Esophagus muscularis mucosa (tissue), 4 donors: Measurements from ENCODE around the gene UBE2QL1. TPM values are rescaled to one million over a fixed set of nuclear protein-coding genes. Genes with fewer than 3 reads are reported as not detected.
A peak's percentile ranks its signal among the peaks of the same experiment; 100 is the strongest.

Experiments used
- DNase-seq: peaks from one replicate; pipeline ENCODE4 v3.0.0-alpha.2; 2017; ENCODE audit errors: extremely low spot score
- H3K27ac ChIP-seq, 4 donors: fragments of 200-600 bp; sonication (generic); replicated peaks in 1 of 4; 1 replicate in 3 of 4; 2 replicates in 1 of 4; pipeline ENCODE4 v1.5.1; 2016 to 2019; ENCODE audit warnings: mild to moderate bottlenecking in 1 of 4
- H3K27me3 ChIP-seq, 4 donors: fragments of 200-600 bp; sonication (generic); one replicate each; pipeline versions ENCODE4 v1.5.1 to v1.6.0; 2016 to 2019
- H3K36me3 ChIP-seq, 4 donors: fragments of 200-600 bp; sonication (generic); one replicate each; pipeline ENCODE4 v1.5.1; 2016 to 2019
- H3K4me1 ChIP-seq, 4 donors: fragments of 200-600 bp; sonication (generic); one replicate each; pipeline ENCODE4 v1.5.1; 2016 to 2019
- H3K4me3 ChIP-seq, 4 donors: fragments of 200-600 bp; sonication (generic); 1 replicate in 2 of 4; 2 replicates in 2 of 4; pipeline ENCODE4 v1.5.1; 2016 to 2019; ENCODE audit warnings: mild to moderate bottlenecking in 4 of 4, moderate library complexity in 1 of 4
- H3K9me3 ChIP-seq, 4 donors: fragments of 200-600 bp; sonication (generic); 1 replicate in 3 of 4; 2 replicates in 1 of 4; pipeline ENCODE4 v1.5.1; 2016 to 2019
- CTCF ChIP-seq, 3 experiments: fragments of 200-600 bp in 2 of 3; fragments of 450-650 bp in 1 of 3; sonication (generic) in 2 of 3; IDR thresholded peaks; one replicate each; pipeline ENCODE4 v1.5.1; 2017 to 2019; ENCODE audit warnings: antibody characterized with exemption in 3 of 3, mild to moderate bottlenecking in 2 of 3, moderate library complexity in 1 of 3
- EP300 ChIP-seq: sonication (generic); formaldehyde crosslinking; IDR thresholded peaks from one replicate; pipeline ENCODE4 v1.6.1; 2017; ENCODE audit warnings: antibody characterized with exemption
- POLR2A ChIP-seq: fragments of 450-650 bp; IDR thresholded peaks from one replicate; pipeline ENCODE4 v1.6.1; 2017; ENCODE audit warnings: antibody characterized with exemption, moderate library complexity, mild to moderate bottlenecking, low read depth
- POLR2AphosphoS5 ChIP-seq, 2 donors: sonication (generic); formaldehyde crosslinking; IDR thresholded peaks; one replicate each; pipeline ENCODE4 v1.6.1; 2017; ENCODE audit warnings: antibody characterized with exemption in 2 of 2
- WGBS: methylation state at CpG from one replicate; pipeline ENCODE4 v1.1.5; 2018; 5-methylcytosine and 5-hydroxymethylcytosine counted together
- intact Hi-C: fragments of 100-400 bp; cut with DNase I; formaldehyde crosslinking; loops from one replicate; pipeline ENCODE4 v1.15.1; 2023
- total RNA-seq, 4 donors: library from RNA; depleted of rRNA; stranded (reverse); fragments of >200 nt; gene quantifications; one replicate each; pipeline versions ENCODE4 v1.1.0 to v1.2.1, GENCODE V29; 2016

UBE2QL1 gene
- total RNA-seq, 4 donors from 2014 or later = under 0.01 to 1.6 (median 0.82) TPM

- Histone ChIP-seq H3K27ac (no peak overlapping the region), H3K9me3 (peaks cover 0 to 11% (median 0%) of the 10 kb centered on the region in 4 donors), H3K4me1 (peaks cover 0 to 15% (median 12%) of the 10 kb centered on the region in 4 donors), H3K36me3 (no peaks in the 10 kb centered on the region), H3K4me3 (no peak overlapping the region), H3K27me3 (peaks cover 0 to 42% (median 16%) of the 10 kb centered on the region in 4 donors)
- intact Hi-C loops = no loop called here
- no peak for TF ChIP-seq POLR2A
- TF ChIP-seq CTCF (IDR thresholded peaks at IDR 0.05) = no peak
- TF ChIP-seq EP300 = no peak
- TF ChIP-seq POLR2AphosphoS5 (IDR thresholded peaks at IDR 0.05) = no peak
- DNase-seq = no peak
- 92% methylated on average over 7 of the region's 7 CpGs for WGBS
Measured at GRCh38 chr5:6447384-6448140, 1.1 kb upstream of the UBE2QL1 start.

GRCh38 chr5:6448141-6448491 lies 543 bp upstream of the UBE2QL1 start:
- H3K4me1 ChIP-seq = peaks cover 0 to 15% (median 12%) of the 10 kb centered on the region in 4 donors
- no peak for DNase-seq
- no peak overlapping the region for H3K27ac ChIP-seq
- peaks cover 0 to 48% (median 16%) of the 10 kb centered on the region in 4 donors for H3K27me3 ChIP-seq
- peak overlapping the region in 3 of 4 donors; percentile 41 to 49 (median 43) for H3K4me3 ChIP-seq
- no peak for TF ChIP-seq CTCF (IDR thresholded peaks at IDR 0.05)
- no peak for TF ChIP-seq EP300
- TF ChIP-seq POLR2AphosphoS5 (IDR thresholded peaks at IDR 0.05) = no peak
- TF ChIP-seq POLR2A = no peak
- H3K9me3 ChIP-seq = peaks cover 0 to 5% (median 0%) of the 10 kb centered on the region in 4 donors
- intact Hi-C loops = no loop called here
- 100% methylated on average over 3 of the region's 3 CpGs for WGBS
- H3K36me3 ChIP-seq = no peaks in the 10 kb centered on the region

DNA sequence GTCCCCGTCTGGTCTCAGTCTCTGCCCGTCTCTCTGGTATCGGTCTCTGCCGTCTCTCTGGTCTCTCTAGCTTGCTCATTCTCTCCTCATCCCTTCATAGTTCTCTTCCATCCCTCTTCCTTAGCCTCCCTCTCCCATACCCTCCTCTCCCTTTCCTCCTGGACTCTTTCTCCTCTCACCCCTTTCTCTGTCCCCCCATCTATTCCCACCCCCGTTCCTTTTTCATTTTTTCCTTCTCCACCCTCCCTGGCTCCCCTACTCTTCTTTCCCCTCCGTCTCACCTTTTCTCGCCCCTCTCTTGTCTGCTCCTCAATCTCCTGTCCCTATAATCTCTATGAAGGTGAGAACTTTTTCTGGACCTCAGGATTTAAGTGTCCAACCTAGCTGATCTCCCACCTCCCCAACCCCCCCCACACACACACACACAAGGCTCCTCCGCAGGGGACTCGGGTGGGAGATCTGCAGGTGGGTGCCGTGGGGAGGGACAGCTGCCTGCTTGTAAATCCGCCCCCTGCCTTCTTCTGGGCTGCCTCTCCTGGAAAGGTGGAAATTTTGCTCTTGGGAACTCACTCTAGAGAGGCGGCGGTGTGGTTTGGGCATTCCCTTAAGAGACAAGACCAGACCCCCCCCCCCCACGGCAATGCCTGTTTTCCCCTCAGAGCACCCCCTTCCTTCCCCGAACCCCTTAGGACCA lies 953 bp downstream of the UBE2QL1 start:
- H3K27ac ChIP-seq = no peak overlapping the region
- no peaks in the 10 kb centered on the region for H3K9me3 ChIP-seq
- 18% methylated on average over 14 of the region's 15 CpGs for WGBS
- DNase-seq = no peak
- H3K4me3 ChIP-seq = peak overlapping the region; percentile 41 to 58 (median 46)
- intact Hi-C loops = no loop called here
- TF ChIP-seq CTCF (IDR thresholded peaks at IDR 0.05) = no peak
- no peak for TF ChIP-seq POLR2AphosphoS5 (IDR thresholded peaks at IDR 0.05)
- TF ChIP-seq EP300 = no peak
- H3K36me3 ChIP-seq = no peaks in the 10 kb centered on the region
- peaks cover 0 to 15% (median 12%) of the 10 kb centered on the region in 4 donors for H3K4me1 ChIP-seq
- peaks cover 0 to 59% (median 16%) of the 10 kb centered on the region in 4 donors for H3K27me3 ChIP-seq

- Histone ChIP-seq H3K36me3 (no peaks in the 10 kb centered on the region), H3K4me1 (peaks cover 0 to 15% (median 12%) of the 10 kb centered on the region in 4 donors), H3K9me3 (no peaks in the 10 kb centered on the region), H3K27ac (no peak overlapping the region), H3K4me3 (no peak overlapping the region), H3K27me3 (peaks cover 0 to 67% (median 16%) of the 10 kb centered on the region in 4 donors)
- no peak for TF ChIP-seq POLR2A
- TF ChIP-seq POLR2AphosphoS5 (IDR thresholded peaks at IDR 0.05) = no peak
- no peak for TF ChIP-seq EP300
- TF ChIP-seq CTCF (IDR thresholded peaks at IDR 0.05) = no peak
- no peak for DNase-seq
- whole genome bisulfite sequencing = 65% methylated on average over 9 of the region's 9 CpGs
- intact Hi-C loops = no loop called here
Measured at GRCh38 chr5:6450319-6450833, 1.7 kb downstream of the UBE2QL1 start.
